Karpas-422 (cell line): ENCODE results near the gene ZNF512B. TPM values are rescaled to one million over a fixed set of nuclear protein-coding genes. Genes with fewer than 3 reads are reported as not detected.

Experiments
- DNase-seq: peaks from one replicate; pipeline ENCODE4 v3.0.0-alpha.2; 2015
- H2AFZ ChIP-seq: fragments of 200-600 bp; sonication (generic); 2 replicates; pipeline ENCODE4 v1.6.1; 2014; ENCODE audit warnings: antibody characterized with exemption, low read length, mixed read lengths
- H3K27ac ChIP-seq: fragments of 200-600 bp; sonication (generic); 2 replicates; pipeline ENCODE4 v1.5.1; 2014; ENCODE audit warnings: mild to moderate bottlenecking, low read length, moderate library complexity
- H3K27me3 ChIP-seq: fragments of 200-600 bp; sonication (generic); 2 replicates; pipeline ENCODE4 v1.6.1; 2014; ENCODE audit warnings: low read length, mixed read lengths
- H3K36me3 ChIP-seq: fragments of 200-600 bp; sonication (generic); 2 replicates; pipeline ENCODE4 v1.6.1; 2014; ENCODE audit warnings: low read length, mixed read lengths; ENCODE audit not compliant: insufficient read depth
- H3K4me1 ChIP-seq: fragments of 200-600 bp; sonication (generic); 2 replicates; pipeline ENCODE4 v1.6.1; 2014; ENCODE audit warnings: mild to moderate bottlenecking, low read length, mixed read lengths
- H3K4me2 ChIP-seq: fragments of 200-600 bp; sonication (generic); 2 replicates; pipeline ENCODE4 v1.6.1; 2014; ENCODE audit warnings: low read length, low read depth, mild to moderate bottlenecking; ENCODE audit not compliant: poor library complexity, severe bottlenecking
- H3K4me3 ChIP-seq: fragments of 200-600 bp; sonication (generic); 2 replicates; pipeline ENCODE4 v1.5.1; 2014; ENCODE audit warnings: mild to moderate bottlenecking, antibody characterized with exemption, low read length, mixed read lengths
- H3K79me2 ChIP-seq: fragments of 200-600 bp; sonication (generic); 2 replicates; pipeline ENCODE4 v1.6.1; 2014; ENCODE audit warnings: mild to moderate bottlenecking, low read length, mixed read lengths
- H3K9ac ChIP-seq: fragments of 200-600 bp; sonication (generic); 2 replicates; pipeline ENCODE4 v1.6.0; 2014; ENCODE audit warnings: low read length
- H3K9me2 ChIP-seq: fragments of 200-600 bp; sonication (generic), shearing (Covaris generic); replicated peaks from 2 replicates; pipeline ENCODE4 v1.6.0; 2014; ENCODE audit warnings: mild to moderate bottlenecking, low read length, moderate library complexity; ENCODE audit not compliant: insufficient read depth
- H3K9me3 ChIP-seq: fragments of 300-700, 200-600 bp; sonication (generic); 2 replicates; pipeline ENCODE4 v1.6.1; 2014; ENCODE audit warnings: low read length, mixed read lengths
- H4K20me1 ChIP-seq: fragments of 200-600 bp; sonication (generic); 2 replicates; pipeline ENCODE4 v1.6.1; 2014; ENCODE audit warnings: mild to moderate bottlenecking, antibody characterized with exemption, low read length, low read depth; ENCODE audit not compliant: insufficient read depth
- total RNA-seq: library from RNA; depleted of rRNA; stranded (reverse); fragments of >200 nt; shearing (Covaris generic); gene quantifications from 2 replicates; pipeline ENCODE4 v1.2.3, GENCODE V29; 2014; ENCODE audit warnings: low replicate concordance

ZNF512B gene
- total RNA-seq, 1 experiment from 2014 or later, result 4.2 TPM

GRCh38 chr20:63951398-63952209 is 18.1 kb downstream of the ZNF512B start:
- Histone ChIP-seq H3K9me3 (no peaks in the 10 kb centered on the region), H4K20me1 (peaks cover 74% of the 10 kb centered on the region), H3K36me3 (peaks cover 6% of the 10 kb centered on the region; the same call in 1 of the 2 replicates), H3K4me3 (no peak overlapping the region), H3K27me3 (no peaks in the 10 kb centered on the region), H3K4me1 (peaks cover 63% of the 10 kb centered on the region), H3K4me2 (peak overlapping the region; percentile 51), H3K9ac (peak overlapping the region; percentile 43; the same call in 1 of the 2 replicates), H3K79me2 (peaks cover 89% of the 10 kb centered on the region), H3K9me2 (no peaks in the 10 kb centered on the region), H2AFZ (no peak overlapping the region), H3K27ac (peak overlapping the region; percentile 81)
- no peak for DNase-seq

GRCh38 chr20:63950701-63951397 is 18.9 kb downstream of the ZNF512B start:
- peak overlapping the region; percentile 73 for H3K4me2 ChIP-seq

GRCh38 chr20:63947638-63948456 is 21.9 kb downstream of the ZNF512B start:
- Histone ChIP-seq H3K27me3 (no peaks in the 10 kb centered on the region), H3K36me3 (peaks cover 7% of the 10 kb centered on the region; the same call in 1 of the 2 replicates), H4K20me1 (peaks cover 61% of the 10 kb centered on the region), H3K79me2 (peaks cover 76% of the 10 kb centered on the region), H3K4me3 (no peak overlapping the region), H3K4me2 (no peak overlapping the region), H2AFZ (no peak overlapping the region), H3K27ac (no peak overlapping the region), H3K9ac (no peak overlapping the region), H3K4me1 (peaks cover 44% of the 10 kb centered on the region), H3K9me3 (no peaks in the 10 kb centered on the region), H3K9me2 (no peaks in the 10 kb centered on the region)
- DNase-seq, result no peak

More at GRCh38 chr20:63950701-63951397, 18.9 kb downstream of the ZNF512B start:
- Histone ChIP-seq H3K79me2 (peaks cover 94% of the 10 kb centered on the region), H3K9me3 (no peaks in the 10 kb centered on the region), H3K27ac (peak overlapping the region; percentile 81), H4K20me1 (peaks cover 74% of the 10 kb centered on the region), H3K9me2 (no peaks in the 10 kb centered on the region), H3K9ac (peak overlapping the region; percentile 43; the same call in 1 of the 2 replicates), H2AFZ (no peak overlapping the region), H3K36me3 (peaks cover 6% of the 10 kb centered on the region; the same call in 1 of the 2 replicates), H3K27me3 (no peaks in the 10 kb centered on the region), H3K4me1 (peaks cover 62% of the 10 kb centered on the region), H3K4me3 (no peak overlapping the region)
- DNase-seq, result no peak

GRCh38 chr20:63946986-63947637 is 22.6 kb downstream of the ZNF512B start:
- Histone ChIP-seq H3K4me2 (no peak overlapping the region), H3K9ac (no peak overlapping the region), H3K79me2 (peaks cover 69% of the 10 kb centered on the region)

GRCh38 chr20:63945921-63946920 is 23.5 kb downstream of the ZNF512B start:
- no peak for DNase-seq
- H3K9me2 ChIP-seq, result no peaks in the 10 kb centered on the region
- H3K36me3 ChIP-seq, result peaks cover 10% of the 10 kb centered on the region; the same call in 1 of the 2 replicates
- H4K20me1 ChIP-seq, result peaks cover 48% of the 10 kb centered on the region
- H3K27ac ChIP-seq, result no peak overlapping the region
- H3K4me2 ChIP-seq, result no peak overlapping the region
- no peak overlapping the region for H3K4me3 ChIP-seq
- H3K4me1 ChIP-seq, result peaks cover 28% of the 10 kb centered on the region
- no peaks in the 10 kb centered on the region for H3K27me3 ChIP-seq
- no peak overlapping the region for H2AFZ ChIP-seq
- no peak overlapping the region for H3K9ac ChIP-seq
- peaks cover 60% of the 10 kb centered on the region for H3K79me2 ChIP-seq
- no peaks in the 10 kb centered on the region for H3K9me3 ChIP-seq

More at GRCh38 chr20:63946986-63947637, 22.6 kb downstream of the ZNF512B start:
- no peaks in the 10 kb centered on the region for H3K9me2 ChIP-seq
- H4K20me1 ChIP-seq, result peaks cover 53% of the 10 kb centered on the region
- peaks cover 37% of the 10 kb centered on the region for H3K4me1 ChIP-seq
- no peak overlapping the region for H3K27ac ChIP-seq
- H3K4me3 ChIP-seq, result no peak overlapping the region
- H3K36me3 ChIP-seq, result peaks cover 10% of the 10 kb centered on the region; the same call in 1 of the 2 replicates
- no peaks in the 10 kb centered on the region for H3K27me3 ChIP-seq
- no peaks in the 10 kb centered on the region for H3K9me3 ChIP-seq
- no peak for DNase-seq
- no peak overlapping the region for H2AFZ ChIP-seq

GRCh38 chr20:63945031-63945658 is 24.6 kb downstream of the ZNF512B start:
- Histone ChIP-seq H4K20me1 (peaks cover 38% of the 10 kb centered on the region), H3K4me2 (no peak overlapping the region)

More at GRCh38 chr20:63945031-63945658, 24.6 kb downstream of the ZNF512B start:
- H3K27me3 ChIP-seq, result no peaks in the 10 kb centered on the region
- no peaks in the 10 kb centered on the region for H3K9me2 ChIP-seq
- H3K4me1 ChIP-seq, result peaks cover 17% of the 10 kb centered on the region
- H3K27ac ChIP-seq, result no peak overlapping the region
- peaks cover 49% of the 10 kb centered on the region for H3K79me2 ChIP-seq
- no peaks in the 10 kb centered on the region for H3K9me3 ChIP-seq
- H3K4me3 ChIP-seq, result no peak overlapping the region
- no peak overlapping the region for H3K9ac ChIP-seq
- DNase-seq, result no peak
- H2AFZ ChIP-seq, result no peak overlapping the region
- peaks cover 10% of the 10 kb centered on the region; the same call in 1 of the 2 replicates for H3K36me3 ChIP-seq
